GM12878 (cell line): ENCODE results near the gene SCUBE3.

ENCODE experiments used
- NFIC ChIP-seq: IDR thresholded peaks from 2 replicates; pipeline ENCODE4 v1.6.1; 2012; ENCODE audit warnings: low read depth, mild to moderate bottlenecking, inconsistent platforms, low read length, moderate library complexity
- RAD51 ChIP-seq: fragments of 450-650 bp; IDR thresholded peaks from 2 replicates; pipeline ENCODE4 v1.6.1; 2016; ENCODE audit warnings: moderate library complexity, mild to moderate bottlenecking, inconsistent platforms
- RCOR1 ChIP-seq: conservative IDR thresholded peaks from 2 replicates; pipeline ENCODE4 v1.6.1; 2012; ENCODE audit warnings: low read depth, low read length, improper control_type of control experiment
- SMC3 ChIP-seq: IDR thresholded peaks from 2 replicates; pipeline ENCODE4 v1.6.1; 2011; ENCODE audit warnings: low read length, improper control_type of control experiment, borderline replicate concordance
- TF ChIP-seq, protein P1 (sequence below), 3 experiments: IDR thresholded peaks in 2 of 3; conservative IDR thresholded peaks in 1 of 3; 2 replicates each; pipeline ENCODE4 v1.5.1; 2011; ENCODE audit warnings: low read depth in 3 of 3, low read length in 3 of 3, mild to moderate bottlenecking in 3 of 3, control low read depth in 2 of 3, moderate library complexity in 2 of 3, inconsistent platforms in 1 of 3, mixed read lengths in 1 of 3; ENCODE audit not compliant: control insufficient read depth in 2 of 3, insufficient read depth in 1 of 3; ENCODE audit errors: extremely low read depth in 1 of 3
- TF ChIP-seq, protein P2 (sequence below): IDR thresholded peaks from 2 replicates; pipeline ENCODE4 v1.6.1; 2011; ENCODE audit warnings: borderline replicate concordance, low read depth, mild to moderate bottlenecking, moderate library complexity, mixed read lengths, low read length; ENCODE audit not compliant: insufficient read depth; ENCODE audit errors: extremely low read length

DNA sequence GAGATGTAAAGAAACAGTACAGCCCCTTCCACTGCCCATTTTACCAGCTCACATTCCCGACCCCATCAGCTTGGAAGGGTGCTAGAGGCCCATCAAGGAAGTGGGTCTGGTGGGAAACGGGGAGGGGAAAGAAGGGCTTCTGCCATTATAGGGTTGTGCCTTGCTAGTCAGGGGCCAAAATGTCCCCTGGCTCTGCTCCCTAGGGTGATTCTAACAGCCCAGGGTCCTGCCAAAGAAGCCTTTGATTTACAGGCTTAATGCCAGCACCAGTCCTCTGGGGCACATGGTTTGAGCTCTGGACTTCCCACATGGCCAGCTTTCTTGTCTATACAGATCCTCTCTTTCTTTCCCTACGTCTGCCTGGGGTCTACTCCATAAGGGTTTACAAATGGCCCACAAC, 35.2 kb downstream of the SCUBE3 start:
- TF ChIP-seq RCOR1 (no peak), SMC3 (no peak), NFIC (no peak), RAD51 (no peak)
- TF ChIP-seq, protein P1, sequence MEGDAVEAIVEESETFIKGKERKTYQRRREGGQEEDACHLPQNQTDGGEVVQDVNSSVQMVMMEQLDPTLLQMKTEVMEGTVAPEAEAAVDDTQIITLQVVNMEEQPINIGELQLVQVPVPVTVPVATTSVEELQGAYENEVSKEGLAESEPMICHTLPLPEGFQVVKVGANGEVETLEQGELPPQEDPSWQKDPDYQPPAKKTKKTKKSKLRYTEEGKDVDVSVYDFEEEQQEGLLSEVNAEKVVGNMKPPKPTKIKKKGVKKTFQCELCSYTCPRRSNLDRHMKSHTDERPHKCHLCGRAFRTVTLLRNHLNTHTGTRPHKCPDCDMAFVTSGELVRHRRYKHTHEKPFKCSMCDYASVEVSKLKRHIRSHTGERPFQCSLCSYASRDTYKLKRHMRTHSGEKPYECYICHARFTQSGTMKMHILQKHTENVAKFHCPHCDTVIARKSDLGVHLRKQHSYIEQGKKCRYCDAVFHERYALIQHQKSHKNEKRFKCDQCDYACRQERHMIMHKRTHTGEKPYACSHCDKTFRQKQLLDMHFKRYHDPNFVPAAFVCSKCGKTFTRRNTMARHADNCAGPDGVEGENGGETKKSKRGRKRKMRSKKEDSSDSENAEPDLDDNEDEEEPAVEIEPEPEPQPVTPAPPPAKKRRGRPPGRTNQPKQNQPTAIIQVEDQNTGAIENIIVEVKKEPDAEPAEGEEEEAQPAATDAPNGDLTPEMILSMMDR (IDR thresholded peaks at IDR 0.05 in 2 of 3, conservative IDR thresholded peaks at IDR 0.05 in 1 of 3; ENCODE audit: control insufficient read depth in 2 of 3, extremely low read depth in 1 of 3, insufficient read depth in 1 of 3, low read depth in 3 of 3, low read length in 3 of 3): no peak
- TF ChIP-seq, protein P2, sequence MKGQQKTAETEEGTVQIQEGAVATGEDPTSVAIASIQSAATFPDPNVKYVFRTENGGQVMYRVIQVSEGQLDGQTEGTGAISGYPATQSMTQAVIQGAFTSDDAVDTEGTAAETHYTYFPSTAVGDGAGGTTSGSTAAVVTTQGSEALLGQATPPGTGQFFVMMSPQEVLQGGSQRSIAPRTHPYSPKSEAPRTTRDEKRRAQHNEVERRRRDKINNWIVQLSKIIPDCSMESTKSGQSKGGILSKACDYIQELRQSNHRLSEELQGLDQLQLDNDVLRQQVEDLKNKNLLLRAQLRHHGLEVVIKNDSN: no peak
